GM12892 (cell line): ENCODE results near the gene TPM2.

Experiments
- DNase-seq: peaks from one replicate; pipeline ENCODE4 v3.0.0; 2011; ENCODE audit not compliant: insufficient read length
- FAIRE-seq: peaks from 2 replicates; lab custom pipeline; 2011; peaks lifted over from hg19 to GRCh38; lab: Jason Lieb, UNC
- POLR2A ChIP-seq: IDR thresholded peaks from 2 replicates; pipeline ENCODE4 v1.6.1; 2011; ENCODE audit warnings: low read depth, low read length, control low read depth
- POLR2AphosphoS5 ChIP-seq: IDR thresholded peaks from 2 replicates; pipeline ENCODE4 v1.6.1; 2011; ENCODE audit warnings: low read depth, low read length, control low read depth
- TAF1 ChIP-seq: IDR thresholded peaks from 2 replicates; pipeline ENCODE4 v1.6.1; 2011; ENCODE audit warnings: low read depth, mild to moderate bottlenecking, control low read depth, low read length, borderline replicate concordance

Gene TPM2

DNA sequence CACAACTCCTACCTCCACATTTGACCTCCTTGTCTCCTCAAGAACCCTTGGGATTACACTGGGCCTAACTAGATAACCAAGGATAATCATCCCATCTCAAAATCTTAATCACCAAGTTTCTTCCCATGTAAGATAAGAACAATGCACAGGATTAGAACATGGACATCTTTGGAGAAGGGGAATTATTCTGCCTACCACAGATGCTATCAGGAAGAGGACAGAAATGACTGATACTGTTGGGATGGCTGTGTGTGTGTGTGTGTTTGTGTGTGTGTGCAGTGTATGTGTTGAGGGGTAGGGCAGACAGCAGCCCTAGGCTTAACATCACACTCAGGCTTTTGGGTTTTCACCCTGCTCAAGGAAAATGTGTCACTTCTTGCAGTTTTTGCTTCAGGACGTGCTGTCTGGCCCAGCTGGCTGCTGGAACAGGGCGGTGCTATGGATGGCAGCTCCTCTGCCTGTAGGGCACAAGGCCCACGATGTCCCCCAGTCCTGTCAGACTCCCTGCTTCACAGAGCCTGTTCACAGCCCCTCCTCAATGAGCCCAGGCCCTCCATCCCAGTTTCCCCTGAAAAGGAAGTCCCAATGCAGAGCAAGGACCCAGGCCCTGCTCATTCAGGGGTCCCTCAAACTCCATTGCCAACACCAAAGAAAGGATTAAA lies 8.3 kb downstream of the TPM2 start:
- DNase-seq (no peak), FAIRE-seq (peak; percentile 17)
- no peak for TF ChIP-seq TAF1
- TF ChIP-seq POLR2AphosphoS5, result no peak
- no peak for TF ChIP-seq POLR2A

DNA sequence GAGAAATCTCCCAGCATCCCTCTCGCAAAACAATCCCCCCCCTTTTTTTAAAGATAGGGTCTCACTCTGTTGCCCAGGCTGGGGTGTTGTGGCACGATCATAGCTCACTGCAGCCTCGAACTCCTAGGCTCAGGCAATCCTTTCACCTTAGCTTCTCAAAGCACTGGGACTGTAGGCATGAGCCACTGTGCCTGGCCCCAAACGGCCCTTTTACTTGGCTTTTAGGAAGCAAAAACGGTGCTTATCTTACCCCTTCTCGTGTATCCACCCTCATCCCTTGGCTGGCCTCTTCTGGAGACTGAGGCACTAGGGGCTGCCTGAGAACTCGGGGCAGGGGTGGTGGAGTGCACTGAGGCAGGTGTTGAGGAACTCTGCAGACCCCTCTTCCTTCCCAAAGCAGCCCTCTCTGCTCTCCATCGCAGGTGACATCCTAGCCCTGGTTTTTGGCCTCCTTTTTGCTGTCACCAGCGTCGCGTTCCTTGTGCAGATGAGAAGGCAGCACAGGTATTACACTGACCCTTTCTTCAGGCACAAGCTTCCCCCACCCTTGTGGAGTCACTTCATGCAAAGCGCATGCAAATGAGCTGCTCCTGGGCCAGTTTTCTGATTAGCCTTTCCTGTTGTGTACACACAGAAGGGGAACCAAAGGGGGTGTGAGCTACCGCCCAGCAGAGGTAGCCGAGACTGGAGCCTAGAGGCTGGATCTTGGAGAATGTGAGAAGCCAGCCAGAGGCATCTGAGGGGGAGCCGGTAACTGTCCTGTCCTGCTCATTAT lies 9.2 kb downstream of the TPM2 start:
- FAIRE-seq, result peak; percentile 88
- no peak for DNase-seq
- TF ChIP-seq POLR2A (no peak), TAF1 (no peak), POLR2AphosphoS5 (no peak)

DNA sequence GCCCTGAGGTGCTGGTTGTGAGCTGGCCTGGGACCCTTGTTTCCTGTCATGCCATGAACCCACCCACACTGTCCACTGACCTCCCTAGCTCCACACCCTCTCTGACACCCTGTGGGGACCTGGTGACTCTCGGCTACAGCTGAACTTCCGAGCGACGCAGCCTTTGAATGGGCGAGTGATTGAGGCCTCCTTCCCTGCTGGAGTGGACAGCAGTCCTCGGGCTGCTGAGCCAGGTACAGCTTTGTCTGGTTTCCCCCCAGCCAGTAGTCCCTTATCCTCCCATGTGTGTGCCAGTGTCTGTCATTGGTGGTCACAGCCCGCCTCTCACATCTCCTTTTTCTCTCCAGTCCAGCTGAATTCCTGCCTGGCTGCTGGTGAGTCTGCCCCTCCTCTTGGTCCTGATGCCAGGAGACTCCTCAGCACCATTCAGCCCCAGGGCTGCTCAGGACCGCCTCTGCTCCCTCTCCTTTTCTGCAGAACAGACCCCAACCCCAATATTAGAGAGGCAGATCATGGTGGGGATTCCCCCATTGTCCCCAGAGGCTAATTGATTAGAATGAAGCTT lies 9.9 kb downstream of the TPM2 start:
- TF ChIP-seq POLR2A, result no peak
- no peak for TF ChIP-seq TAF1
- no peak for TF ChIP-seq POLR2AphosphoS5
- FAIRE-seq, result peak; percentile 21
- no peak for DNase-seq

DNA sequence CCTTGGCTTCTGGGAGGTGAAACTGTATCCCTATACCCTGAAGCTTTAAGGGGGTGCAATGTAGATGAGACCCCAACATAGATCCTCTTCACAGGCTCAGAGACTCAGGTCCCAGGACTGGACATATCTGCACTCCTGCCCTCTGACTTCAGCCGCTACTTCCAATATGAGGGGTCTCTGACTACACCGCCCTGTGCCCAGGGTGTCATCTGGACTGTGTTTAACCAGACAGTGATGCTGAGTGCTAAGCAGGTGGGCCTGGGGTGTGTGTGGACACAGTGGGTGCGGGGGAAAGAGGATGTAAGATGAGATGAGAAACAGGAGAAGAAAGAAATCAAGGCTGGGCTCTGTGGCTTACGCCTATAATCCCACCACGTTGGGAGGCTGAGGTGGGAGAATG lies 10.6 kb downstream of the TPM2 start:
- DNase-seq (no peak), FAIRE-seq (no peak)
- TF ChIP-seq POLR2AphosphoS5 (no peak), POLR2A (no peak), TAF1 (no peak)

DNA sequence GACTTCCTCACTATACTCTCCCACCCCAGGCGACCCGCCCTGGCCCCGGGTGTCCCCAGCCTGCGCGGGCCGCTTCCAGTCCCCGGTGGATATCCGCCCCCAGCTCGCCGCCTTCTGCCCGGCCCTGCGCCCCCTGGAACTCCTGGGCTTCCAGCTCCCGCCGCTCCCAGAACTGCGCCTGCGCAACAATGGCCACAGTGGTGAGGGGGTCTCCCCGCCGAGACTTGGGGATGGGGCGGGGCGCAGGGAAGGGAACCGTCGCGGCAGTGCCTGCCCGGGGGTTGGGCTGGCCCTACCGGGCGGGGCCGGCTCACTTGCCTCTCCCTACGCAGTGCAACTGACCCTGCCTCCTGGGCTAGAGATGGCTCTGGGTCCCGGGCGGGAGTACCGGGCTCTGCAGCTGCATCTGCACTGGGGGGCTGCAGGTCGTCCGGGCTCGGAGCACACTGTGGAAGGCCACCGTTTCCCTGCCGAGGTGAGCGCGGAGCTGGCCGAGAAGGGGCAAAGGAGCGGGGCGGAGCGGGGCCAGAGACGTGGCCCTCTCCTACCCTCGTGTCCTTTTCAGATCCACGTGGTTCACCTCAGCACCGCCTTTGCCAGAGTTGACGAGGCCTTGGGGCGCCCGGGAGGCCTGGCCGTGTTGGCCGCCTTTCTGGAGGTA lies 13.9 kb downstream of the TPM2 start:
- TF ChIP-seq POLR2A (no peak), TAF1 (no peak), POLR2AphosphoS5 (no peak)
- FAIRE-seq (no peak), DNase-seq (no peak)

DNA sequence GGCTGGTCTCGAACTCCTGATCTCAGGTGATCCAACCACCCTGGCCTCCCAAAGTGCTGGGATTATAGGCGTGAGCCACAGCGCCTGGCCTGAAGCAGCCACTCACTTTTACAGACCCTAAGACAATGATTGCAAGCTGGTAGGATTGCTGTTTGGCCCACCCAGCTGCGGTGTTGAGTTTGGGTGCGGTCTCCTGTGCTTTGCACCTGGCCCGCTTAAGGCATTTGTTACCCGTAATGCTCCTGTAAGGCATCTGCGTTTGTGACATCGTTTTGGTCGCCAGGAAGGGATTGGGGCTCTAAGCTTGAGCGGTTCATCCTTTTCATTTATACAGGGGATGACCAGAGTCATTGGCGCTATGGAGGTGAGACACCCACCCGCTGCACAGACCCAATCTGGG lies 14.5 kb downstream of the TPM2 start:
- no peak for TF ChIP-seq TAF1
- TF ChIP-seq POLR2AphosphoS5, result no peak
- no peak for TF ChIP-seq POLR2A
- no peak for DNase-seq
- no peak for FAIRE-seq

DNA sequence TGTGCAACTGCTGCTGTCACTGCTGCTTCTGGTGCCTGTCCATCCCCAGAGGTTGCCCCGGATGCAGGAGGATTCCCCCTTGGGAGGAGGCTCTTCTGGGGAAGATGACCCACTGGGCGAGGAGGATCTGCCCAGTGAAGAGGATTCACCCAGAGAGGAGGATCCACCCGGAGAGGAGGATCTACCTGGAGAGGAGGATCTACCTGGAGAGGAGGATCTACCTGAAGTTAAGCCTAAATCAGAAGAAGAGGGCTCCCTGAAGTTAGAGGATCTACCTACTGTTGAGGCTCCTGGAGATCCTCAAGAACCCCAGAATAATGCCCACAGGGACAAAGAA lies 15.7 kb downstream of the TPM2 start:
- no peak for TF ChIP-seq POLR2A
- TF ChIP-seq POLR2AphosphoS5, result no peak
- no peak for TF ChIP-seq TAF1
- FAIRE-seq, result no peak

DNA sequence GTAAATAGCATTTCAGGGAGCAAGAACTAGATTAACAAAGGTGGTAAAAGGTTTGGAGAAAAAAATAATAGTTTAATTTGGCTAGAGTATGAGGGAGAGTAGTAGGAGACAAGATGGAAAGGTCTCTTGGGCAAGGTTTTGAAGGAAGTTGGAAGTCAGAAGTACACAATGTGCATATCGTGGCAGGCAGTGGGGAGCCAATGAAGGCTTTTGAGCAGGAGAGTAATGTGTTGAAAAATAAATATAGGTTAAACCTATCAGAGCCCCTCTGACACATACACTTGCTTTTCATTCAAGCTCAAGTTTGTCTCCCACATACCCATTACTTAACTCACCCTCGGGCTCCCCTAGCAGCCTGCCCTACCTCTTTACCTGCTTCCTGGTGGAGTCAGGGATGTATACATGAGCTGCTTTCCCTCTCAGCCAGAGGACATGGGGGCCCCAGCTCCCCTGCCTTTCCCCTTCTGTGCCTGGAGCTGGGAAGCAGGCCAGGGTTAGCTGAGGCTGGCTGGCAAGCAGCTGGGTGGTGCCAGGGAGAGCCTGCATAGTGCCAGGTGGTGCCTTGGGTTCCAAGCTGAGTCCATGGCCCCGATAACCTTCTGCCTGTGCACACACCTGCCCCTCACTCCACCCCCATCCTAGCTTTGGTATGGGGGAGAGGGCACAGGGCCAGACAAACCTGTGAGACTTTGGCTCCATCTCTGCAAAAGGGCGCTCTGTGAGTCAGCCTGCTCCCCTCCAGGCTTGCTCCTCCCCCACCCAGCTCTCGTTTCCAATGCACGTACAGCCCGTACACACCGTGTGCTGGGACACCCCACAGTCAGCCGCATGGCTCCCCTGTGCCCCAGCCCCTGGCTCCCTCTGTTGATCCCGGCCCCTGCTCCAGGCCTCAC lies 16.3 kb downstream of the TPM2 start, which contains the start of gene CA9:
Gene CA9 (plus strand): TSS at position 797 of the 893 bp plus-strand sequence. CDS start 32 bp downstream, at position 829.
- FAIRE-seq, result no peak
- no peak for DNase-seq

More for the DNA sequence above, 15.7 kb downstream of the TPM2 start:
- no peak for DNase-seq

DNA sequence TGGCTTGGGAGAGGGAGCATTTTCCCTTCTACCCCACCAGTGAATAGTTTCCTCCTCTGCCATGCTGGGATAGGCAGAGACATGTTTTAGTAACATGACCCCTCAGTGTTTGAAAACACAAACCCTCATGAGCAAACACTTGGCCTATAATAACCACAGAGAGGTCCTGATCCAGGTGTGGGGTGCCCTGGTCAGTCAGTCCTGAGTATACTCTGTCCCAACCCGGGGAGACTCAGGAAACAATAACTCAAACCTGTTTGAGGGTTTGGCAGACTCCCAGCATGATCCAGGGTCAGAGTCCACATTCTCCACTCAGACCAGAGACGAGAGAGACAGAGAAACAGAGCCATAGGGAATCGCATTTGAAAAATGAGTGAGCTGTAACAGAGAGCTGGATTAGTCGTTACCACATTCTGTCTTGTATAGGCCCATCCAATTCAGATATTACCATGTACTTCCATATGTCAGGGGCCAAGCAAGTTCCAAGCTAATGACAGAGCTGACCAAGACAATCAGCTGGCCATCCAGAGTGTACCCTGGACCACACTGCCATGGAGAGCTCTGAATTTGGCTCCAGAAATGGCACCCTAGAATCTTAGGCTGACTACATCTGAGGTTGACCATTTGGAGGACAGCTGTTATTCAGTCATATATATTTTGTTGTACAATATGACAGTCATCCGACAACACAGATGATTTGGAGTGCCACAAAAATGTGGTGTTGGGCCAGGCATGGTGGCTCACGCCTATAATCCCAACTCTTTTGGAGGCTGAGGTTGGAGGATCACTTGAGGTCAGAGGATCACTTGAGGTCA lies 20.2 kb downstream of the TPM2 start:
- FAIRE-seq, result no peak
- DNase-seq, result no peak
- TF ChIP-seq POLR2AphosphoS5 (no peak), TAF1 (no peak), POLR2A (no peak)

More for the DNA sequence above, 16.3 kb downstream of the TPM2 start, which contains the start of gene CA9:
- TF ChIP-seq TAF1, result no peak
- TF ChIP-seq POLR2A, result no peak
- no peak for TF ChIP-seq POLR2AphosphoS5

DNA sequence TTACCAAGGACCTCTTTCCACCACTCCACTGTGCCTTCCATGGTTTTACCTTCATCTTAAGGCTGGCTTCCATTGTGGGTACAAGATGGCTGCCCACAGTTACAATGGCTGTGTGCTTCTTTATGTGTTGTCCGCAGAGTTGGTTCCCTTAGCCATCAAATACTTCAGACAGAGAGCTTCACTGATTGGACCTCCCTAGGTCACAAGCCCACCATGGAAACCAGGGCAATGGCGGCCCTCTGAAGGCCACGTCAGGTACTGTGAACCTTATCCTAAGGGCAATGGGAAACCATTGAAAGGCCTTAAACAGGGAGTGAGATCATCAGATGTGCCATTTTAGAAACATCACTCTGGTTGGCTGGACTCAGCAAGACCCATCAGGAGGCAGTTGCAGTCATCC lies 21.8 kb downstream of the TPM2 start:
- no peak for DNase-seq
- TF ChIP-seq POLR2AphosphoS5, result no peak
- TF ChIP-seq POLR2A, result no peak
- TF ChIP-seq TAF1, result no peak
- FAIRE-seq, result no peak
